Measurements from ENCODE around the gene KPNA6. TPM values are rescaled to one million over a fixed set of nuclear protein-coding genes. Genes with fewer than 3 reads are reported as not detected.
A peak's percentile ranks its signal among the peaks of the same experiment; 100 is the strongest.

Gene KPNA6
- total RNA-seq, 3 donors from 2014 or later: 47.1 to 70.7 (median 50.1) TPM

DNA sequence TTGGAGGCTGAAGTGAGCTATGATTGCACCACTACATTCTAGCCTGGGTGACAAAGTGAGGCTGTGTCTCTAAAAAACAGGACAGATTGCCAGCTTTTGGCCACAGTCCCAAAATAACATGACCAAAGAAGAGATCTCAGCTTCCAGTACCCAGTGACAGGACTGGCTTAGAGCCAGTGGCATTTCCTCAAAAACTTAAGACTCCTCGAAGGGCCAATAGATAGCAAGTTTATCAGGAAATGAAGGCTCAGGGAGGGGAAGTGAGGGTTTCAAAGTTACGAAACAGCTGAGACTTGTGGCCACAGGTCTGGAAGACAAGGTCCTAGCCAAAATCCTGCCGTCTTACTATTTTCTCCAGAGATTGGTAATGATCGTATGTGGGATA, 41.4 kb upstream of the KPNA6 start:
- ATAC-seq: peak; percentile 64
- intact Hi-C loops (cut with DNase I, micrococcal nuclease): no loop called here
- H3K4me3 ChIP-seq: no peak overlapping the region
- TF ChIP-seq, protein P1, sequence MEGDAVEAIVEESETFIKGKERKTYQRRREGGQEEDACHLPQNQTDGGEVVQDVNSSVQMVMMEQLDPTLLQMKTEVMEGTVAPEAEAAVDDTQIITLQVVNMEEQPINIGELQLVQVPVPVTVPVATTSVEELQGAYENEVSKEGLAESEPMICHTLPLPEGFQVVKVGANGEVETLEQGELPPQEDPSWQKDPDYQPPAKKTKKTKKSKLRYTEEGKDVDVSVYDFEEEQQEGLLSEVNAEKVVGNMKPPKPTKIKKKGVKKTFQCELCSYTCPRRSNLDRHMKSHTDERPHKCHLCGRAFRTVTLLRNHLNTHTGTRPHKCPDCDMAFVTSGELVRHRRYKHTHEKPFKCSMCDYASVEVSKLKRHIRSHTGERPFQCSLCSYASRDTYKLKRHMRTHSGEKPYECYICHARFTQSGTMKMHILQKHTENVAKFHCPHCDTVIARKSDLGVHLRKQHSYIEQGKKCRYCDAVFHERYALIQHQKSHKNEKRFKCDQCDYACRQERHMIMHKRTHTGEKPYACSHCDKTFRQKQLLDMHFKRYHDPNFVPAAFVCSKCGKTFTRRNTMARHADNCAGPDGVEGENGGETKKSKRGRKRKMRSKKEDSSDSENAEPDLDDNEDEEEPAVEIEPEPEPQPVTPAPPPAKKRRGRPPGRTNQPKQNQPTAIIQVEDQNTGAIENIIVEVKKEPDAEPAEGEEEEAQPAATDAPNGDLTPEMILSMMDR (IDR thresholded peaks at IDR 0.05): no peak
- H3K36me3 ChIP-seq (ENCODE audit: low read depth): no peaks in the 10 kb centered on the region
- no peaks in the 10 kb centered on the region for H3K9me3 ChIP-seq
- H3K4me1 ChIP-seq (ENCODE audit: low read depth): peaks cover 6% of the 10 kb centered on the region
- peak in 1 of 3 donors; percentile 71 for DNase-seq

DNA sequence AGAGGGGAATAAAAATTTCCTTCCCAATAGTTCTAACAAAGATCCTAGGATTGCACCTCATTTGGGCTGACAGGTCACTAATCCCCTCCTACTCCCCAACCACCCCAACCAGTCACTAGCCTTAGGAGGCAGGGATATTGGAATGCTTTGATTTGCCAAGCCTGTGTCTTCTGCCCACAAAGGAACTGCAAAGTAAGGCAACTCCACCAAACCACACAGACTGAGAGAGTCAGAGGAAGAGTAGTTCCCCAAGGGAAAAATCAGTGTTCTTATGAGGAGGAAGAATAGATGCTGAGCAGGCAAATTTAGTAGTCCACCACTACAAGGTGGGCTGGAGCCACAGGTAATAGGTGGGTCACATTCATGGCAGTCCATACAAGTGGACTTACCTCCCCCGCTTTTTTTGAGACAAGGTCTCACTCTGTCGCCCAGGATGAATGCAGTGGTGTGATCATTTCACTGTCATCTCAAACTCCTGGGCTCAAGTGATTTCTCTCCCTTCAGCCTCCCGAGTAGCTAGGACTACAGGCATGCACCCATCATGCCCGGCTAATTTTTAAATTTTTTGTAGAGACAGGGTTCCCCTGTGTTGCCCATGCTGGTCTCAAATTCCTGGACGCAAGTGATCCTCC, 38.8 kb upstream of the KPNA6 start:
- DNase-seq (no peak), ATAC-seq (no peak)
- Histone ChIP-seq H3K4me3 (no peak overlapping the region), H3K9me3 (no peaks in the 10 kb centered on the region), H3K4me1 (ENCODE audit: low read depth) (peaks cover 19% of the 10 kb centered on the region), H3K36me3 (ENCODE audit: low read depth) (no peaks in the 10 kb centered on the region)
- TF ChIP-seq, protein P1 (IDR thresholded peaks at IDR 0.05): no peak
- intact Hi-C loops (cut with DNase I, micrococcal nuclease): no loop called here

DNA sequence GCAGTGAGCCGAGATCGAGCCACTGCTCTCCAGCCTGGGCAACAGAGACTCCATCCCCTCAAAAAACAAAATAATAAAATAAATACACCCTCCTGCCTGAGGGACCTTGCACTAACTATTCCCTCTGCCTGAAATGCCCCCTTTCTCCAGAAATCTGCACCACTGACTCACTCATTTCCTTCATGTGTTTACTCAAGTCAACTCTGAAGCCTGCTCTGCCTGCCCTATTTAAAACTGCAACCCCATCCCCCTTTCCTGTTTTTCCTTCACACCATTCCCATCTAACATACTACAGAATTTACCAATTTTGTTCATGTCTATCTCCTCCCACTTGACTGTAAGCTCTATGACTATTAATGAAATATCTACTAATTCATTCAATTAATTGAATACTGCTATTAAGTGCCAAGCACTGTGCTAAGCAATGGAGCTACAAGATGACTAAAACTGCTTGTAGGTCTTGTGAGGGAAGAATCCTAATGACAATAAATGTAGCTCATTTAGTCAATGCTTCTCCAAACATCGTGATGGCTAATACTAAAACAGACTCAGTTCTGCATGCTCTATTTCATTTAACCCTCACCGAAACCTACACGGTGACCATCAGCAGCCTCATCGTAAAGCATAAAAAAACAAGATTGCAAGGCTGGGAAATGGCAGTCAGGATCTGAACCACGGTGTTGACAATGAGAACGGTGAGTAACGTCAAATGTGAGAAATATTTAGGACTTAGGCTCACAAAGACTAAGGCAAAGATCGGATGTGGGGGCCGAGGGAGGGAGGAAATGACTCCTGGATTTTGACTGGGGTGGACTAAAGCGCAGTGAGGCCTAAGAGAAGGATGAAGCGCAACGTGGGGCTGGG, 35.9 kb upstream of the KPNA6 start:
- Histone ChIP-seq H3K4me1 (ENCODE audit: low read depth) (peaks cover 14% of the 10 kb centered on the region), H3K36me3 (ENCODE audit: low read depth) (no peaks in the 10 kb centered on the region), H3K4me3 (peak overlapping the region; percentile 74), H3K9me3 (no peaks in the 10 kb centered on the region)
- intact Hi-C loops (cut with DNase I, micrococcal nuclease): no loop called here
- DNase-seq (no peak), ATAC-seq (no peak)
- TF ChIP-seq, protein P1 (IDR thresholded peaks at IDR 0.05): no peak

DNA sequence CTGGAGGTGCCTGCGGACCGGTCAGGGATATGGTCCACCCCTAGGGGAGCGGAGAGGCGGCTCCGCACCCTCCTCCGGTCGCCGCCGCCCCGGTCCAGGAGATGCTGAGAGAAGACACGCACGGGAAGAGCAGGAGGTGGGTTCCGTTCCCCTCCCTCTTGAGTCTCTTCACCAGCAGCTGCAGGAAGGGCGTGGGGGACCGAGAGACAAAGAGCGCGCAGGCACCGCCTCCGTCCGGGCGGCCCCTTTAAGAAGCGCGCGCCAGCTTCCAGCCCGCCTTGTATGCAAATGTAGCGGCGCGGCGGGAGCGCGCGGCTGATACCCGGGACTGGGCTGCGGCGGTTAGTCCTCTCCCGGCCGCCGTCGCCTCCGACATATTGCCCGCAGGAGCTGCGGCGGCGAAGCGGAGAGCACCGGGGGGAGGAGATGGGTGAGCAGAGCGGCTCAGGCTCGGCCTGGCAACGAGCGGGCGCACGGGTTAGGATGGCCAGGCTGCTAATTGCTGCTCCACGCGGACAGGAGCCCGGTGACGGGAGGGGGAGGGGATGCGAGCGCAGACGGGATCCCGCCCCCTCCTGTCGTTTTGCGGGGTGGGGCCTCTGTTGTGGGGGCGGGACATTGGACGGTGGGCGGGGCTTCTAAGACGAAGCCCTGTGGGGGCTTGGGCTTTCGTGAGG, 35.1 kb upstream of the KPNA6 start, which contains the start of gene TMEM39B:
Gene TMEM39B, plus strand, starts transcription at position 318 of the 677 bp plus-strand sequence. Its CDS starts 109 bp downstream, at position 427.
- TF ChIP-seq, protein P1 (IDR thresholded peaks at IDR 0.05): no peak
- intact Hi-C loops (cut with DNase I, micrococcal nuclease): no loop called here
- Histone ChIP-seq H3K4me1 (ENCODE audit: low read depth) (peaks cover 14% of the 10 kb centered on the region), H3K4me3 (peak within 1 kb of the TSS; percentile 74), H3K9me3 (no peaks in the 10 kb centered on the region), H3K36me3 (ENCODE audit: low read depth) (no peaks in the 10 kb centered on the region)
- ATAC-seq (peak; percentile 96), DNase-seq (peak; percentile 96 to 98 (median 97))

DNA sequence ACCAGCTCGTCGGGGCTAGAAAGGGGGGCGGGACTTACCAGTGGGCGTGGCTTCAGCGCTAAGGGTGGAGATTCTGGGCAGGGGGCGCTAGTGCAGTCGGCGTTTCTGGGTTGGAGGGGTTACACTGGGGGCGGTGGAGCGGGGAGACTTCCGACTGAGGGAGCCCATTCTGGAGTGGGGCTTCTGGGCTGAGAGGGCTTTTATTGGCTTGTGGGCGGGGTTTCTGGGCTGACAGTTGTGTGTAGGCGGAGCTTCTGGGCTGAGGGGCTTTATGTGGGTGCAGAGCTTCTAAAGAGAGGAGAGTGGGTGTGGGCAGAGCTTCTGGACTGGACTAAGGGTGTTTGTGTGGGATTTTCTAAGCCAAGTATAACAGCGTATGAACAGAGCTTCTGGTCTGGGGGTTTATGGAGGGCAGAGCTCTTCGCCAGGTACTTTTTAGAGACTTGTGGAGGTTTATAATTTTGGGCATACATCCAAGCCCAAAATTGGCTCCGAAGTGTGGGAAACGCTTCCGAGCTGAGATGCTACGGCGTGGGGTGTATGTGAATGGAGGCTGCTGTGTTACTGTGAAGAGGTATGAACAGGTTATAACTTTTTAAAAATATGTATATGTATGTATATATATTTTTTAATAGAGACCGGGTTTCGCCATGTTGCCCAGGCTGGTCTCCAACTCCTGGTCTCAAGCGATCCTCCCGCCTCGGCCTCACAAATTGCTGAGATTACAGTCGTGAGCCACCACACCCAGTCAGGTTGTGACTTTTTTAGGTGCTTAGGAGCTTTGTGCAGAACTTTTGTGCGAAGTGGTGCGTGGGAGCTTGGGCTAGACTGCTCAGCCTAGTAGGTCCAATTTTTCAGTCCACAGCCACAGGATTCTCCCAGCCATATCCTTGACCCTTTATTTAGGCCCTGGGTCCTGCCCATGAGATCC, 34.3 kb upstream of the KPNA6 start:
- intact Hi-C loops (cut with DNase I, micrococcal nuclease): no loop called here
- H3K4me1 ChIP-seq (ENCODE audit: low read depth): peaks cover 14% of the 10 kb centered on the region
- no peaks in the 10 kb centered on the region for H3K9me3 ChIP-seq
- H3K4me3 ChIP-seq: peak overlapping the region; percentile 74
- ATAC-seq (no peak), DNase-seq (no peak)
- TF ChIP-seq, protein P1 (IDR thresholded peaks at IDR 0.05): no peak
- no peaks in the 10 kb centered on the region for H3K36me3 ChIP-seq (ENCODE audit: low read depth)
